T-helper 22 cell (primary cell): ENCODE results near the gene WNT3.
"Not testable (repeated sequence)": the region's sequence is repeated elsewhere in the genome, so short reads cannot be mapped to it uniquely, and the experiment has no call there.

Source experiments
- DNase-seq: peaks from one replicate; pipeline ENCODE4 v3.0.0-alpha.2; 2020; ENCODE audit warnings: low read depth

The WNT3 gene

GRCh38 chr17:46818316-46818928, at the start of gene WNT3:
Gene WNT3, minus strand, starts transcription at chr17:46818692. Its CDS starts 95 bp downstream, at chr17:46818597.
- DNase-seq: no peak

GRCh38 chr17:46866747-46867146, 48.3 kb upstream of the WNT3 start:
- DNase-seq: no peak

GRCh38 chr17:46866325-46866724, 47.8 kb upstream of the WNT3 start:
- no peak for DNase-seq

- no peak for DNase-seq
Observed at GRCh38 chr17:46865100-46865499, 46.6 kb upstream of the WNT3 start.

- no peak for DNase-seq
Observed at GRCh38 chr17:46863383-46864121, 45.1 kb upstream of the WNT3 start.

- no peak for DNase-seq
Observed at GRCh38 chr17:46862949-46863348, 44.5 kb upstream of the WNT3 start.

GRCh38 chr17:46859996-46860395, 41.5 kb upstream of the WNT3 start:
- no peak for DNase-seq

GRCh38 chr17:46857600-46857999, 39.1 kb upstream of the WNT3 start:
- DNase-seq: no peak

- DNase-seq: no peak
Observed at GRCh38 chr17:46854948-46855347, 36.5 kb upstream of the WNT3 start.

- no peak for DNase-seq
Observed at GRCh38 chr17:46854515-46854914, 36.0 kb upstream of the WNT3 start.

GRCh38 chr17:46853896-46854444, 35.5 kb upstream of the WNT3 start:
- no peak for DNase-seq

GRCh38 chr17:46851029-46851741, 32.7 kb upstream of the WNT3 start, which contains the start of gene WNT9B:
Gene WNT9B, plus strand, starts transcription at chr17:46851583. Its CDS starts 56 bp downstream, at chr17:46851639.
- no peak for DNase-seq

GRCh38 chr17:46850688-46851028, 32.2 kb upstream of the WNT3 start:
- no peak for DNase-seq

- DNase-seq: no peak
Observed at GRCh38 chr17:46848534-46848933, 30.0 kb upstream of the WNT3 start.

- no peak for DNase-seq
Observed at GRCh38 chr17:46847204-46848191, 29.0 kb upstream of the WNT3 start.

- no peak for DNase-seq
Observed at GRCh38 chr17:46842835-46843234, 24.3 kb upstream of the WNT3 start.

- no peak for DNase-seq
Observed at GRCh38 chr17:46841561-46842379, 23.3 kb upstream of the WNT3 start.

GRCh38 chr17:46840596-46840995, 22.1 kb upstream of the WNT3 start:
- DNase-seq: not testable (repeated sequence)

GRCh38 chr17:46839211-46839610, 20.7 kb upstream of the WNT3 start:
- no peak for DNase-seq

- DNase-seq: no peak
Observed at GRCh38 chr17:46837521-46837920, 19.0 kb upstream of the WNT3 start.

GRCh38 chr17:46836500-46836899, 18.0 kb upstream of the WNT3 start:
- DNase-seq: no peak
